ENCODE results near the gene RNF128. TPM values are rescaled to one million over a fixed set of nuclear protein-coding genes. Genes with fewer than 3 reads are reported as not detected.

The RNF128 gene
- polyA plus RNA-seq, 1 of the 3 experiments (the other 2 are of a cell fraction): not detected

- no peak overlapping the region for H3K9ac ChIP-seq
- no peaks in the 10 kb centered on the region for H3K4me1 ChIP-seq (ENCODE audit: control insufficient read depth in 1 of 2, insufficient read depth in 2 of 2, low read depth in 1 of 2, low read length in 1 of 2)
- H2AFZ ChIP-seq (ENCODE audit: low read depth): no peak overlapping the region
- no peaks in the 10 kb centered on the region for H3K9me3 ChIP-seq
- H3K9me2 ChIP-seq: no peaks in the 10 kb centered on the region
- no peak overlapping the region for H3K4me2 ChIP-seq
- H3K27me3 ChIP-seq (ENCODE audit: insufficient read depth): peaks cover 14% of the 10 kb centered on the region; the same call in 1 of the 2 replicates
- ChIA-PET POLR2A (no interaction called here), CTCF (no interaction called here)
- H4K20me1 ChIP-seq (ENCODE audit: insufficient read depth): no peaks in the 10 kb centered on the region
- H3K4me3 ChIP-seq (ENCODE audit: low read depth in 2 of 2, low read length in 1 of 2): no peak overlapping the region
- no peaks in the 10 kb centered on the region for H3F3A ChIP-seq (replicated peaks; ENCODE audit: insufficient read depth)
- DNase-seq: no peak
- TF ChIP-seq RCOR1 (IDR thresholded peaks at IDR 0.05; ENCODE audit: low read length): no peak
- no peak overlapping the region for H3K27ac ChIP-seq (ENCODE audit: low read depth in 2 of 2, low read length in 1 of 2)
- H3K79me2 ChIP-seq (ENCODE audit: insufficient read depth): no peaks in the 10 kb centered on the region
- H3K36me3 ChIP-seq (replicated peaks in 1 of 2; ENCODE audit: control insufficient read depth in 1 of 2, insufficient read depth in 2 of 2, low read length in 1 of 2): no peaks in the 10 kb centered on the region
- WGBS (ENCODE audit: low lambda C conversion rate): 14% methylated on average over 7 of the region's 7 CpGs
These were observed 57.2 kb downstream of the RNF128 start for GRCh38 chrX:106783716-106784115.

- Histone ChIP-seq H3K9ac (no peak overlapping the region), H3K27me3 (ENCODE audit: insufficient read depth) (no peaks in the 10 kb centered on the region), H3K4me2 (no peak overlapping the region), H3K9me2 (no peaks in the 10 kb centered on the region), H3K4me1 (ENCODE audit: control insufficient read depth in 1 of 2, insufficient read depth in 2 of 2, low read depth in 1 of 2, low read length in 1 of 2) (no peaks in the 10 kb centered on the region), H3F3A (replicated peaks; ENCODE audit: insufficient read depth) (no peaks in the 10 kb centered on the region), H3K27ac (ENCODE audit: low read depth in 2 of 2, low read length in 1 of 2) (no peak overlapping the region), H3K9me3 (no peaks in the 10 kb centered on the region), H2AFZ (ENCODE audit: low read depth) (no peak overlapping the region), H3K79me2 (ENCODE audit: insufficient read depth) (no peaks in the 10 kb centered on the region), H3K36me3 (replicated peaks in 1 of 2; ENCODE audit: control insufficient read depth in 1 of 2, insufficient read depth in 2 of 2, low read length in 1 of 2) (no peaks in the 10 kb centered on the region), H3K4me3 (ENCODE audit: low read depth in 2 of 2, low read length in 1 of 2) (no peak overlapping the region), H4K20me1 (ENCODE audit: insufficient read depth) (no peaks in the 10 kb centered on the region)
- TF ChIP-seq TEAD4 (IDR thresholded peaks at IDR 0.05; ENCODE audit: borderline replicate concordance, insufficient read depth): no peak
- no peak for TF ChIP-seq SMC3 (IDR thresholded peaks at IDR 0.05; ENCODE audit: low read depth, low read length)
- TF ChIP-seq NFIC (IDR thresholded peaks at IDR 0.05; ENCODE audit: borderline replicate concordance): no peak
- no peak for TF ChIP-seq REST (IDR thresholded peaks at IDR 0.05; ENCODE audit: low read depth, low read length)
- no peak for TF ChIP-seq ZBTB33 (IDR thresholded peaks at IDR 0.05; ENCODE audit: borderline replicate concordance, low read depth)
- no peak for TF ChIP-seq GATA2 (CRISPR knock-in tag; IDR thresholded peaks at IDR 0.05)
- TF ChIP-seq RCOR1 (IDR thresholded peaks at IDR 0.05; ENCODE audit: low read length): no peak
- TF ChIP-seq TCF12 (IDR thresholded peaks at IDR 0.05): no peak
- no peak for TF ChIP-seq POLR2AphosphoS5 (IDR thresholded peaks at IDR 0.05; ENCODE audit: low read depth, low read length)
- peak; percentile 28; the same call in 1 of the 2 replicates for TF ChIP-seq RAD21 (IDR thresholded peaks at IDR 0.05; ENCODE audit: low read length)
- TF ChIP-seq TAF1 (IDR thresholded peaks at IDR 0.05; ENCODE audit: borderline replicate concordance, low read depth, low read length): no peak
- TF ChIP-seq, protein P1, sequence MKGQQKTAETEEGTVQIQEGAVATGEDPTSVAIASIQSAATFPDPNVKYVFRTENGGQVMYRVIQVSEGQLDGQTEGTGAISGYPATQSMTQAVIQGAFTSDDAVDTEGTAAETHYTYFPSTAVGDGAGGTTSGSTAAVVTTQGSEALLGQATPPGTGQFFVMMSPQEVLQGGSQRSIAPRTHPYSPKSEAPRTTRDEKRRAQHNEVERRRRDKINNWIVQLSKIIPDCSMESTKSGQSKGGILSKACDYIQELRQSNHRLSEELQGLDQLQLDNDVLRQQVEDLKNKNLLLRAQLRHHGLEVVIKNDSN (IDR thresholded peaks at IDR 0.05; ENCODE audit: borderline replicate concordance, low read depth): no peak
- no peak for TF ChIP-seq FOXM1 (IDR thresholded peaks at IDR 0.05; ENCODE audit: low read depth)
- peak; percentile 60 for TF ChIP-seq CTCF (IDR thresholded peaks at IDR 0.05)
- TF ChIP-seq JUND (IDR thresholded peaks at IDR 0.05): no peak
- no peak for TF ChIP-seq ELF1 (IDR thresholded peaks at IDR 0.05)
- ChIA-PET CTCF (interaction anchor here (1.0 kb wide), 1 partner anchor 311 kb away, joined by 3 read pairs; no protein-coding TSS in a partner anchor), POLR2A (no interaction called here)
- DNase-seq: no peak
- WGBS (ENCODE audit: low lambda C conversion rate): 0% methylated on average over 1 of the region's 1 CpG
These were observed 65.0 kb downstream of the RNF128 start for GRCh38 chrX:106791495-106791894.
